GM12872 (cell line): ENCODE data around the gene PHIP.

Source experiments
- CTCF ChIP-seq: IDR thresholded peaks from 3 replicates; pipeline ENCODE4 v1.5.1; 2011; ENCODE audit warnings: low read depth, mild to moderate bottlenecking, low read length, moderate library complexity; ENCODE audit not compliant: insufficient read depth

PHIP gene

GRCh38 chr6:79078075-79078969 lies at the start of gene PHIP:
Gene PHIP (minus strand): TSS chr6:79078254. CDS start chr6:79078068, 186 bp downstream.
- TF ChIP-seq CTCF = no peak

GRCh38 chr6:79127660-79128059 lies 49.6 kb upstream of the PHIP start:
- no peak for TF ChIP-seq CTCF

GRCh38 chr6:79119217-79119616 lies 41.2 kb upstream of the PHIP start:
- no peak for TF ChIP-seq CTCF

GRCh38 chr6:79117752-79118151 lies 39.7 kb upstream of the PHIP start:
- TF ChIP-seq CTCF = no peak

GRCh38 chr6:79115553-79116182 lies 37.6 kb upstream of the PHIP start:
- TF ChIP-seq CTCF = no peak

- no peak for TF ChIP-seq CTCF
These were observed 33.5 kb upstream of the PHIP start for GRCh38 chr6:79111549-79111948.

GRCh38 chr6:79101164-79101563 lies 23.1 kb upstream of the PHIP start:
- TF ChIP-seq CTCF = no peak
